GM21423 (cell line): Measurements from ENCODE around the gene P2RX2.

ENCODE experiments used
- ATAC-seq: cut with Tn5 transposase; IDR thresholded peaks from one replicate; pipeline ENCODE4 v1.9.1; 2021; ENCODE audit warnings: mild to moderate bottlenecking, moderate library complexity; ENCODE audit not compliant: unreplicated experiment

Gene P2RX2

DNA sequence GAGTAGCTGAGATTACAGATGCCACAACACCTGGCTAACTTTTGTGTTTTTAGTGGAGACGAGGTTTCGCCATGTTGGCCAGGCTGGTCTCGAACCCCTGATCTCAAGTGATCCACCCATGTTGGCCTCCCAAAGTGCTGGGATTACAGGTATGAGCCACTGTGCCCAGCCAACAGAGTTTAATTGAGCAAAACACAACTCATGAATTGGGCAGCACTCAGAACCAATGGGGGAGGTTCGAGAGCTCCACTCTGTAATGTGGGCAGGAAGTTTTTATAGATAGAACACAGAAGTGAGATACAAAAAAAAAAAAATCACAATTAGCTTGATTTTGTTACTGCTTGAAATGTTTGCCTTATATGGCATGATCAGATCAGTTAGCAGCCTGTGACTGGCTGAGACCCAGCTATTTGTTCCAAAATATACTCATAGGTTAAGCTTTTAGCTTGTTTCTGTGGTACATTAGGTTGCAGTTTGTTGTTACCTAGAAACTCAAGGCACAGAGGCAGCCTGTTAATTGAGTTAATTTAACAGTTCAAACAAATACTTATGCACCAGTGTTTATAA, 1.4 kb upstream of the P2RX2 start:
- no peak for ATAC-seq

- no peak for ATAC-seq
Measured at GRCh38 chr12:132617822-132618682, 524 bp upstream of the P2RX2 start.

DNA sequence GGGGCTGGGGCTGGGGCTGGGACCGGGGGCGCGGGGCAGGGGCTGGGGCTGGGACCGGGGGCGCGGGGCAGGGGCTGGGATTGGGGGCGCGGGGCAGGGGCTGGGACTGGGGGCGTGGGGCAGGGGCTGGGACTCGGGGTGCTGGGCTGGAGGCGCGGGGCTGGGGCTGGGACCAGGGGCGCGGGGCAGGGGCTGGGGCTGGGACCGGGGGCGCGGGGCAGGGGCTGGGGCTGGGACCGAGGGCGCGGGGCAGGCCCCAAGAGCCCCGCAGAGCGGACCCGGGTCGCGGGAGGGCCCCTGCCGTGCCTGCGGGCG, 452 bp downstream of the P2RX2 start:
- ATAC-seq: no peak

- no peak for ATAC-seq
Measured at GRCh38 chr12:132619386-132620112, 973 bp downstream of the P2RX2 start.

DNA sequence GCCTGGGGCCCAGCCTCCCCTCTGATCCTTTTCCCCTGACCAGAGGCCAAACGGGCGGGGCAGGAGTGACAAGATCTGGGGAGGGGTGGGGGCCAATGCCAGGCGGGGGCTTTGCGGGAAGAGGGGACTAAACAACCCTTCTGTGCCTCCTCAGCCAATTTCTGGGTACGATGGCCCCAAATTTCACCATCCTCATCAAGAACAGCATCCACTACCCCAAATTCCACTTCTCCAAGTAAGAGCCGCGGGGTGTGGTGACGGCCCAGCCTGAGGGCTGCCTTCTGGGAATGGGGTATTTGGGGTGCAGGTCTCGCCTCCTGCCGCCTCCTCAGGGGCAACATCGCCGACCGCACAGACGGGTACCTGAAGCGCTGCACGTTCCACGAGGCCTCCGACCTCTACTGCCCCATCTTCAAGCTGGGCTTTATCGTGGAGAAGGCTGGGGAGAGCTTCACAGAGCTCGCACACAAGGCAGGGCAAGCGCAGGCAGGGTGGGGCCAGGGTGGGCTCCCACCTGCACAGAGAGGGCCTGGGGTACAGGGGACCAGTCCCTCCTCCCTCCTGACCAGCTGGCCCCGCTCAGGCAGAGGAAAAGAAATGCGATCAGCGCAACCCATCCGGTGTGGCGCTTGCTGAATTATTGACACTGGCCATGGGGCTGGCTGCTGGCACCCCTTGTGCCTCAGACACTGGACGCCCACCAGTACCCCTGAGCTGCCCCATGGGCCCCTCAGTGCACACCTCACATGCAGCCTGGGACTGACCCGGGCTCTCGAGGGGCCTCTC, 1.7 kb downstream of the P2RX2 start:
- no peak for ATAC-seq

DNA sequence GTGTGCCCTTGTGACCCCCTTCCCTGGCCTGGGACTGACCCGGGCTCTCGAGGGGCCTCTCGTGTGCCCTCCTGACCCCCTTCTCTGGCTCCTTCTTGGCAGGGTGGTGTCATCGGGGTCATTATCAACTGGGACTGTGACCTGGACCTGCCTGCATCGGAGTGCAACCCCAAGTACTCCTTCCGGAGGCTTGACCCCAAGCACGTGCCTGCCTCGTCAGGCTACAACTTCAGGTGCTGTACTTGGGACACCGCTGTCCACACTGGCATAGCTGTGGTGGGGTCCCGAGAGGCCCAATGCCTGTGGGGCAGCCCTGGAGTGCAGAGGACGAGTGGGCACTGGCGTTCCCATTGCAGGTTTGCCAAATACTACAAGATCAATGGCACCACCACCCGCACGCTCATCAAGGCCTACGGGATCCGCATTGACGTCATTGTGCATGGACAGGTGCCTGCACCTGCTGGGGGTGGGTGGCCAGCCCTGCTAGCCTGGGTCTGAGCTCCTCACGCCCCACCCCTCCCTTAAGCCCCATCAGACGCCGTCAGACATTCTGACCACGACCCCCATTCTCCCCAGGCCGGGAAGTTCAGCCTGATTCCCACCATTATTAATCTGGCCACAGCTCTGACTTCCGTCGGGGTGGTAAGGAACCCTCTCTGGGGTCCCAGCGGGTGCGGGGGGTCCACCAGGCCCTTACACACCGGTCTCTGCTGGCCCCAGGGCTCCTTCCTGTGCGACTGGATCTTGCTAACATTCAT, 2.5 kb downstream of the P2RX2 start:
- ATAC-seq: no peak

DNA sequence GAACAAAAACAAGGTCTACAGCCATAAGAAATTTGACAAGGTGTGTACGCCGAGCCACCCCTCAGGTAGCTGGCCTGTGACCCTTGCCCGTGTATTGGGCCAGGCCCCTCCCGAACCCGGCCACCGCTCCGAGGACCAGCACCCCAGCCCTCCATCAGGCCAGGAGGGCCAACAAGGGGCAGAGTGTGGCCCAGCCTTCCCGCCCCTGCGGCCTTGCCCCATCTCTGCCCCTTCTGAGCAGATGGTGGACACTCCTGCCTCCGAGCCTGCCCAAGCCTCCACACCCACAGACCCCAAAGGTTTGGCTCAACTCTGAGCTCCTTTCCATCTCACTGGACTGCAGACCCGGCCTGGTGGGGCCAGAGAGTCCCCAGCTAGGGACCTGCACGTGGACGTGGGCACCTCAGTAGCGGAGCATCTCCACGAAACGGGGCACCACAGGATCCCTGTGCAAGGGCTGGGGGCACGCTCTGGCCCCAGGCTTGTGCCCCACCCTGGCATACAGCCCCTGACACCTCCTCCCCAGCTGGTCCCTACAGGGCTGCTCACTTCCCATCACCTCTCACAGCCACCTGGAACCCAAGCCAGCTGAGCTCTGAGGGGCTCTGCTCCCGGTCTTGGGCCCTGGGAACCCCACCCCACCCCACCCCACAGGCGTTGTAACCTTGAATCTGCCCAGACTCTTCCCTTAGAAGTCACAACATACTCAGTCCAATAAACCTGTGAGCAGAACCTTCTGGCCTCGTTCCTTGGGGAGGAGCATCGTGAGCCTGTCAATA, 3.3 kb downstream of the P2RX2 start:
- ATAC-seq: no peak

- no peak for ATAC-seq
Measured at GRCh38 chr12:132622437-132623071, 4.0 kb downstream of the P2RX2 start.

- ATAC-seq: no peak
Measured at GRCh38 chr12:132623072-132623869, 4.7 kb downstream of the P2RX2 start.

DNA sequence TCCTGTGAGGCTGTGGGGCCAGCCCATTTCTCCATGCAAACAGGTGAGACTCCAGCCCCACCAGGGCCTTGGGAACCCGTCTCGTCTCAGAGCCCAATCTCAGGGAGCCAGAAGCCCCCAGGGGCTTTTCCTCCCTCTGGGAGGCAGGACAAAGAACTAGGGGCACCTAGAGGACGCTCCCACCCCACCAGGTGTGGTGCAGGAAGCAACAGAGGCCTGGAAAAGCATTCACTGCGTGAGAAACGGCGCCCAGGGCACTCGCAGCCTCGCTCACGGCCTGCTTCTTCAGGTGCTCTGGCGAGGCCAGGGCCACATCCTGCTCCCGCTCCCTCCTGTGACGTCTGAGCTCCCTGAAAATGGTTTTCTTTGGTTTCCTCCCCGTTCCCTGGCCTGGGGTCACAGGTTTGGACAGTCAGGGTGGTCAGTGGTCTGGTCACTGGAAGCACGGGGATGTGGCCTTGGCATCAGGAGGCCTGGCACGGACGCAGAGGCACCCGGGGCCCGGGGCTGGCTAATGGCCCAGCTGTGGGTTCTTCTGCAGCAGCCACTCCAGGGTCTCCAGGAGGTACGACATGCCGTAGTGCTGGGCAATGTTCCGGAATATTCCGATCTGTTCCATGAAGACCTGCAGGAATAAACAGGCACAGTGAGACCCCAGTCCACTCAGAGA, 5.7 kb downstream of the P2RX2 start:
- ATAC-seq: no peak

DNA sequence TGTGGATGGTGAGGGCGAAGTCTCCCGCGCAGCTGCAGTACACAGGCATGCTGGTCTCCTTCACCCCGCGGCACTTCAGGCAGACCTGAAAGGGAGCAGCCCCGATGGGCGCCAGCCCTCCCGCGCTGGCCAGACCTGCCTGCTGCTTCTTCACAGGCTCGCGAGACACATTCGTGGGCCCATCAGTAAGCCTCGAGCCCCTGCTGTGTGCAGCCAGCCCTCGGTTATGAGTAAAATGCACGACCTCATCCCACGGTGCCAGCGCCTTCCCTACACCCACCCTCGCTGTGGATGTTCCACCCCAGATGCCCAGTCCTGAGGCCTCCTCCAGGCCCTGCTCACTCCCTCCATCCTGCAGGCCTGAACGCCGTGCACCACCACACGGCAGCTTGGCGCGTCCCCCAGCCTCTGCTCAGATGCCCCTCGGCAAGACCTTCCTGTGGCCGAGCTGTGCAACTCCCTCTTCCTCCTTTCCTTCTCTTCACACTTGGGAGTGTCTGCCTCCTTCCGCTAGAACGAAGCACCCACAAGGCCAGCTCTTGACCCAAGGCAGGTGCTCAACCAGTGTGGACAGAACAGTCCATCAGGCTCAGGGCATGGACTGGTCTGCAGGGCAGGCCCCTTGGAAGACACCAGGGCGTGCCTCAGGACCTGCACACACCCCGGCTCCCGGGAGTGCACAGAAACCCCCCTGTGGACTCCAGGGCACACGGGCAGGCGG, 6.5 kb downstream of the P2RX2 start:
- ATAC-seq: no peak

DNA sequence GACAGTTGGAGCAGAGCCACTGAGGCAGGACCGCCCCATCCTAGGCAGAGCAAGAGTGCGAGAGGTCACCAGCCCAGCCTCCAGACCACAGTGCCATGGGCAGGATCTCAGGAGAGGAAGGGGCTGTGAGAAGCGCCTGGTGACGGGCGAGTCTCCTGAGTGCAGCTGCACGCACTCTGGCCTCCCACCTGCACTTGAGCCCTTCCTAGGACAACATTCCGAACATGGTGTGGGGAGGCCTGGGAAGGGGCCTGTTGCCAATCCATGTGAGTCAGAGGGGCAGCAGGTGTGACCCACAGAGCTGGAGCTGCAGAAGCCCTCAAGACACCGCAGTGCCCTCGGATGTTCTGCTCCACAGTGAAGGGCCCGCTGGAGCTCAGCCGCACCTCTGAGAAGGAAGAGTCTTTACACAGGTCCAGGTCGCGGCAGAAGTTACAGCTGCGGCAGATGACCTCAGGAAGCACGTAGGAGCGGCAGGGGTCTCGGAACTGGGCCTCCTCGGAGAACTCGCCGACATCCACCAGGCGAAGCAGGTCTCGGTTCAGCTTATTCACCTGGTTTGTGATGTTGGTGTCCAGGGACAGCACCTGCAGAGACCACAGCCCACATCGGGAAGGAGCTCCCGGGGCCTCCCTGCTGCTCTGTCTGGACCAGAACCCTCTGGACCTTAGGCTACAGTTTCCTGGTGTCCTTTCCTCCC, 7.3 kb downstream of the P2RX2 start:
- no peak for ATAC-seq

- no peak for ATAC-seq
Measured at GRCh38 chr12:132629330-132629729, 10.8 kb downstream of the P2RX2 start.

GRCh38 chr12:132630672-132631071, 12.1 kb downstream of the P2RX2 start:
- no peak for ATAC-seq

DNA sequence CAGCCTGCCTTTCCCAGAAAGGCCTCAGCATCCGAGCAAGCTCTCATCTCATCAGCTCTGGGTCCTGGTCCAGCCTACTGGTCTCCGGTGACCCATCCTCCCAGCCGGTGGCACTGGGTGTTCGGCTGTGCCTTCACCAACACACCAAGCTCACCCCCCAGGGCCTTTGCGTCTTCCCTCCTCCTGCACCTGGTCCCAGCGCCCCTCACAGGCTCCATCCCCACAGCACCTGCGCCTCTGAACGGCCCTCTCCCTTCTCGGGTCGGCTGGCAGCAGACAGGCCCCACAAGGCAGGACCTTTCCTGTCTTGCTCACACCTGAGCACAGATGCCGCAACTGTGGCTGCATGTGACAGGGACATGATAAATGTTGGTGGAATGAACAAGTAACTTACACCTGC, 13.1 kb downstream of the P2RX2 start:
- ATAC-seq: no peak

DNA sequence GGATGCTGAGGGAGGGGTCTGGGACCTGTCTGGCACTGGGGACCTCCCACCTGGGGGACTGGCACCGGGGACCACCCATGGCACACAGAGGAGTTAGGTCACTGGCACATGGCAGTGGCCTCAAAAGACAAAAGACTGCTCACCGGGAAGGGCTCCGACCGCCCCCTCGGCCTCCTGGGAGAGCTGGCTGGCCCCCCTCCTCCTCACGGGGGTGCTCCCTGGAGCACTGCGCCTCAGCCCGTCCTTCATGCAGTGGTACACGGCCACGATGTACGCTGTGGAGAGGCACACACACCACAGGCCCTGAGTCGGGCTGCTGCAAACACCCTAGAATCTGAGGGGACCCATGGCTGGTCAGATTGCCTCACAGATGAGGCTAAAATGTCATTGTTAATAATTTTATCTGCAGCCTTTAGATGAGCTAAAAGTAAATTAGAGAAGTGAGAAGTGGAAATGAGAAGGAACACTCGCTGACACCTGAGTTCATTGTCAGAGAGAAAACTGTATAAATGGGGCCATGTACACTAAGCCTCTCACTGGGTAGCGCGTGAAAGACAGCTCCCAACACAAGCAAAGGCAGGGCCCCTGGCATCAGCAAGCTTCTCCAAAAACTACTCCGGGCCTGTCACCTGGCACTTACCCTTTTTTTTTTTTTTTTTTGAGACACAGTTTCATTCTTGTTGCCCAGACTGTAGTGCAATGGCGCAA, 14.1 kb downstream of the P2RX2 start:
- no peak for ATAC-seq
